ENCODE measurements around the gene GLOD4. TPM values are rescaled to one million over a fixed set of nuclear protein-coding genes. Genes with fewer than 3 reads are reported as not detected.
A peak's percentile ranks its signal among the peaks of the same experiment; 100 is the strongest.
"Not testable (repeated sequence)": the region's sequence is repeated elsewhere in the genome, so short reads cannot be mapped to it uniquely, and the experiment has no call there.

Gene GLOD4
- total RNA-seq, 4 donors from 2014 or later, result 37.4 to 89.2 (median 46.0) TPM

DNA sequence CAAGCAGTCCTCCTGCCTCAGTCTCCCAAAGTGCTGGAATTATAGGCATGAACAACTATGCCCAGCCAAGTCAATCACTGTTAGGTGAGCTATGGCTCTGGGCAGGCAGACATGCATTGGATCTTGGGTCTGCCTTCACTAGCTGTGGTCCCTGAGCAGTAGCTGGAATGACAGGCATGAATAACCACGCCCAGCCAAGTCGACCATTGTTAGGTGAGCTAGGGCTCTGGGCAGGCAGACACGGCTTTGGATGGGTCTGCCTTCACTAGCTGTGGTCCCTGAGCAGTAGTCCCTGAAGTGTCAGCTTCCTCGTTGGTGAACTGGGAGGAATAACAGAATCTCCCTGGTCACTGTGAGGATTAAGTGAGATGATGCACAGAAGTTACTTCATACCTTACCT, 6.5 kb upstream of the GLOD4 start:
- 0 to 55% methylated on average over 1 to 2 of the region's 4 CpGs for WGBS, 2 donors
- intact Hi-C loops (cut with DNase I), result no loop called here
- H3K36me3 ChIP-seq, result peaks cover 0 to 60% (median 12%) of the 10 kb centered on the region in 3 donors

GRCh38 chr17:787641-788221, 5.7 kb upstream of the GLOD4 start:
- Histone ChIP-seq H3K27me3 (no peaks in the 10 kb centered on the region), H3K9me3 (no peaks in the 10 kb centered on the region), H3K4me1 (peaks cover 18 to 77% (median 20%) of the 10 kb centered on the region in 3 donors), H3K4me3 (no peak overlapping the region), H3K27ac (peak overlapping the region in 3 of 4 donors; percentile 85 to 95 (median 85)), H3K36me3 (peaks cover 0 to 58% (median 12%) of the 10 kb centered on the region in 3 donors)
- WGBS, 2 donors, result 86 to 94% methylated on average over 12 of the region's 12 CpGs
- DNase-seq, result no peak
- TF ChIP-seq CTCF (IDR thresholded peaks at IDR 0.05) (no peak), POLR2A (IDR thresholded peaks at IDR 0.05) (no peak)
- intact Hi-C loops (cut with DNase I), result no loop called here

More for the DNA sequence above, 6.5 kb upstream of the GLOD4 start:
- H3K4me1 ChIP-seq, result peaks cover 10 to 75% (median 12%) of the 10 kb centered on the region in 3 donors
- no peaks in the 10 kb centered on the region for H3K9me3 ChIP-seq
- no peaks in the 10 kb centered on the region for H3K27me3 ChIP-seq
- peak overlapping the region; percentile 85 to 95 (median 87) for H3K27ac ChIP-seq
- TF ChIP-seq CTCF (IDR thresholded peaks at IDR 0.05), result no peak
- TF ChIP-seq POLR2A (IDR thresholded peaks at IDR 0.05), result no peak
- DNase-seq, result no peak
- no peak overlapping the region for H3K4me3 ChIP-seq

- DNase-seq; intact Hi-C loops (cut with DNase I); H3K9me3 ChIP-seq; H3K27me3 ChIP-seq; H3K27ac ChIP-seq; H3K4me3 ChIP-seq: not testable (repeated sequence)
- H3K36me3 ChIP-seq, result peaks cover 0 to 42% (median 0%) of the 10 kb centered on the region in 3 donors
- H3K4me1 ChIP-seq, result peaks cover 26 to 68% (median 27%) of the 10 kb centered on the region in 3 donors
- WGBS, 2 donors, result 93 to 96% methylated on average over 5 to 7 of the region's 7 CpGs
Measured at GRCh38 chr17:785901-786300, 3.8 kb upstream of the GLOD4 start.

GRCh38 chr17:784143-784542, 2.1 kb upstream of the GLOD4 start:
- TF ChIP-seq CTCF (IDR thresholded peaks at IDR 0.05) (no peak), POLR2A (IDR thresholded peaks at IDR 0.05) (no peak)
- H3K36me3 ChIP-seq, result peaks cover 0 to 33% (median 0%) of the 10 kb centered on the region in 3 donors
- no peaks in the 10 kb centered on the region for H3K27me3 ChIP-seq
- H3K9me3 ChIP-seq, result no peaks in the 10 kb centered on the region
- peaks cover 27 to 59% (median 28%) of the 10 kb centered on the region in 3 donors for H3K4me1 ChIP-seq
- intact Hi-C loops (cut with DNase I), result no loop called here
- no peak for DNase-seq
- H3K4me3 ChIP-seq, result no peak overlapping the region
- 44 to 58% methylated on average over 3 of the region's 3 CpGs for WGBS, 2 donors
- peak overlapping the region in 2 of 4 donors; percentile 49 to 97 for H3K27ac ChIP-seq

DNA sequence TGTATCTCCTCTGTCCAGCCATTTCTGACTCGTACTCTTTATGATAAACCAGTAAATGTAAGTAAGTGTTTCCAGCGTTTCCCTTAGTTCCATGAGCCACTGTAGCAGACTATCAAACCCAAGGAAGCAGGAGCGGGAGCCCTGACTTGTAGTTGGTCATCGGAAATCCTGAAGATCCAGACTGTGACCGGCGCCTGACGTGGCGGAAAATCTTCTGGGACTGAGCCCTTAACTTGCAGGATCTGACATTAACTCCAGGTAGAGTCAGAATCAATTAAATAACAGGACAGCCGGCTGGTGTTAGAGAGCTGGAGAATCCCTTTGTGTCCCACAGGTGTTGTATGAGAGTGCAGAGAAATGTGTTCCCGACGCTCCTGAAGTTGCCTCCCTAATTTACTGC, 4.0 kb downstream of the GLOD4 start:
- Histone ChIP-seq H3K9me3 (no peaks in the 10 kb centered on the region), H3K4me3 (no peak overlapping the region), H3K27me3 (no peaks in the 10 kb centered on the region), H3K4me1 (peaks cover 11 to 19% (median 12%) of the 10 kb centered on the region in 3 donors), H3K36me3 (peaks cover 7 to 59% (median 35%) of the 10 kb centered on the region in 3 donors), H3K27ac (no peak overlapping the region)
- TF ChIP-seq CTCF (IDR thresholded peaks at IDR 0.05) (no peak), POLR2A (IDR thresholded peaks at IDR 0.05) (no peak)
- intact Hi-C loops (cut with DNase I), result no loop called here
- WGBS, 2 donors, result 91 to 94% methylated on average over 11 of the region's 11 CpGs
- DNase-seq, result no peak

- TF ChIP-seq POLR2A (IDR thresholded peaks at IDR 0.05) (no peak), CTCF (IDR thresholded peaks at IDR 0.05) (no peak)
- no peak overlapping the region for H3K4me3 ChIP-seq
- intact Hi-C loops (cut with DNase I), result no loop called here
- no peaks in the 10 kb centered on the region for H3K9me3 ChIP-seq
- H3K27ac ChIP-seq, result no peak overlapping the region
- 81 to 95% methylated on average over 5 of the region's 5 CpGs for WGBS, 2 donors
- H3K4me1 ChIP-seq, result no peaks in the 10 kb centered on the region
- no peak for DNase-seq
- peaks cover 20 to 96% (median 54%) of the 10 kb centered on the region in 3 donors for H3K36me3 ChIP-seq
- no peaks in the 10 kb centered on the region for H3K27me3 ChIP-seq
Measured at GRCh38 chr17:774313-774584, 7.8 kb downstream of the GLOD4 start.
